ENCODE measurements around the gene TAS2R30. TPM values are rescaled to one million over a fixed set of nuclear protein-coding genes. Genes with fewer than 3 reads are reported as not detected.

The TAS2R30 gene, protein sequence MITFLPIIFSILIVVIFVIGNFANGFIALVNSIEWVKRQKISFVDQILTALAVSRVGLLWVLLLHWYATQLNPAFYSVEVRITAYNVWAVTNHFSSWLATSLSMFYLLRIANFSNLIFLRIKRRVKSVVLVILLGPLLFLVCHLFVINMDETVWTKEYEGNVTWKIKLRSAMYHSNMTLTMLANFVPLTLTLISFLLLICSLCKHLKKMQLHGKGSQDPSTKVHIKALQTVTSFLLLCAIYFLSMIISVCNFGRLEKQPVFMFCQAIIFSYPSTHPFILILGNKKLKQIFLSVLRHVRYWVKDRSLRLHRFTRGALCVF
- not detected in 5 replicates for total RNA-seq (2022; extraction: Qiagen RNA extraction)

DNA sequence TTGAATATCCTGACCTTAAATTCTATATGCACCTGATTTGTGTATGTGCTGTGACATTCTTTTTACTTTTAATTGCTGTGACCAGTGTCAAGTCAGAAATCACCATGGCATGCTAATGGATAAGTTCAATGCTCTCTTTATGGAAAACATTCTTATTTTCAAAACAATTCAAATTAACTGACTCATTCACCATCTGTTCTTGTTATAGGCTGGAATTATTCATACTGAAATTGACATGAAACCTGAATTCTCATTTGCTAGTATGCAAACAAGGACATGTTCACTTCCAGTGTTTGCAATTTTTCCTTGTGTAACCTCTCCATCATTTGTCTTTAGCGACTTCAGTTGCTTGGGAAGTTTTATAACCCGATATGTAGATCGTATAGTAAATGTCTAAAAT is at the start of gene TAS2R30:
Gene TAS2R30, minus strand, starts transcription at position 340 of the 400 bp plus-strand sequence. CDS start 400 bp downstream, outside the sequence.

DNA sequence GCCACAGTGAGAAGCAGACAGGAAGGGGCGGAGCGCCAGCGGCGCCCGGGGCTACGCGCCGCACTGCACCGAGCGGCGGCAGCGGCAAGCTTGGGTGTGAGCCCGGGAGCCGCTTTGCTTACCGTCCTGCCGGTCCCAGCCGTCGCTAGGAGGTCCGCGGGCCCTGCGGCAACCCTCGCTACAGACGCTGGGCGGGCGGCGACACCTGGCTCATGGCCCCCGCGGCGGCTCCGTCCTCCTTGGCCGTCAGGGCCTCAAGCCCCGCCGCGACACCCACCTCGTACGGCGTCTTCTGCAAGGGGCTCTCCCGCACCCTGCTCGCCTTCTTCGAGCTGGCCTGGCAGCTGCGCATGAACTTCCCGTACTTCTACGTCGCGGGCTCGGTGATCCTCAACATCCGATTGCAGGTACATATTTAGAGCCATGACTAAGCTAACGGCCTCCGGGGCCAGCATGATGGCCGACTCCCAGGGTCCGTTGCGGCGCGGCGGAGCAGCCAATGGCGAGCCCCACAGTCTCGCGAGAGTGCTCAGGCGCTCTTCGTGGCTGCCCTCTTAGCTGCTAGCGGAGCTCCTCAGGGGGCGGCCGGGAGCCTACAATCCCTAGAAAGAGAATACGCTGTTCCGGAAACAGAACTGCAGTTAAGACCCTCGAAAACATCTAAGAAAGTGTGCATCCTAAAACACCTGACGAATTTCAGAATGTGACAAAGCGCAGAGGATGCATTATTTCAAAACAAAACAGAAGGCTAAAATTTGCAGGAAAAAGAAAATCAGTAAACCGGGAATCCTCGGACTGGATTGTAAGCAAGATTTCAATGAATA is 36.9 kb upstream of the TAS2R30 start, which contains the start of gene SMIM10L1:
Gene SMIM10L1, plus strand, starts transcription at position 50 of the 824 bp plus-strand sequence. Its CDS starts 163 bp downstream, at position 213.

DNA sequence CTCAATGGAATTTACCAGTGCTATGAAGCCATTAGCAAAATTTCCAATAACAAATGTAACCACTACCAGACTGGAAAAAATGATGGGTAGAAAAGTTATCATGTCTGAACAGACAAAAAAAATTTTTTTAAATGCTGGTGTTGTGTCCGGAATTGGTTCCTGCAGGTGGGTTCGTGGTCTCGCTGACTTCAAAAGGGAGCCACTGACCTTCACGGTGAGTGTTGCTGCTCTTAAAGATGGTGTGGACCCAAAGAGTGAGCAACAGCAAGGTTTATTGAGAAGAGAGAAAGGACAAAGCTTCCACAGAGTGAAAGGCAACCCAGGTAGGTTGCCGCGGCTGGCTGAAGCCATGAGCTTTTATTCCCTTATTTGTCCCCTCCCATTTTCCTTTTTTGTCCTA is 42.3 kb downstream of the TAS2R30 start, which contains the start of gene TAS2R43:
Gene TAS2R43, minus strand, starts transcription at position 186 of the 400 bp plus-strand sequence. Its CDS starts 84 bp downstream, at position 102.

Other genes starting within 250 kb of the TAS2R30 start
- gene TAS2R13, start 225.1 kb downstream of the TAS2R30 start, total RNA-seq (2022; extraction: Qiagen RNA extraction) = not detected in 5 replicates
- gene PRH2, start 205.4 kb downstream of the TAS2R30 start, total RNA-seq (2022; extraction: Qiagen RNA extraction) = 0.30 to 0.39 TPM (median 0.38 TPM) in 3 of 5 replicates, not detected in the others
- gene TAS2R14, start 195.4 kb downstream of the TAS2R30 start, total RNA-seq (2022; extraction: Qiagen RNA extraction) = 0.31 to 0.70 TPM (median 0.40 TPM) in 5 replicates
- gene TAS2R50, start 147.7 kb downstream of the TAS2R30 start, total RNA-seq (2022; extraction: Qiagen RNA extraction) = not detected in 5 replicates
- 0.10 to 0.19 TPM in 2 of 5 replicates, not detected in the others for gene TAS2R20, start 136.3 kb downstream of the TAS2R30 start, total RNA-seq (2022; extraction: Qiagen RNA extraction)
- 0.19 TPM in 1 of 5 replicates, not detected in the others for gene TAS2R19, start 112.0 kb downstream of the TAS2R30 start, total RNA-seq (2022; extraction: Qiagen RNA extraction)
- 0.17 to 0.27 TPM in 2 of 5 replicates, not detected in the others for gene TAS2R31, start 103.2 kb downstream of the TAS2R30 start, total RNA-seq (2022; extraction: Qiagen RNA extraction)
- not detected in 5 replicates for gene TAS2R46, start 72.3 kb downstream of the TAS2R30 start, total RNA-seq (2022; extraction: Qiagen RNA extraction)
- not detected in 5 replicates for gene TAS2R43, start 42.3 kb downstream of the TAS2R30 start, total RNA-seq (2022; extraction: Qiagen RNA extraction)
- gene SMIM10L1, start 36.5 kb upstream of the TAS2R30 start, total RNA-seq (2022; extraction: Qiagen RNA extraction) = 7.8 to 8.6 TPM (median 8.0 TPM) in 5 replicates
- gene TAS2R42, start 52.3 kb upstream of the TAS2R30 start, total RNA-seq (2022; extraction: Qiagen RNA extraction) = not detected in 5 replicates
- not detected in 5 replicates for gene PRB3, start 135.1 kb upstream of the TAS2R30 start, total RNA-seq (2022; extraction: Qiagen RNA extraction)
- gene PRB4, start 175.8 kb upstream of the TAS2R30 start, total RNA-seq (2022; extraction: Qiagen RNA extraction) = not detected in 5 replicates

Measured in A549 treated with Mapracorat at 1 μM for 4 hours (cell line).